ENCODE data around the gene IGF1R. TPM values are rescaled to one million over a fixed set of nuclear protein-coding genes. Genes with fewer than 3 reads are reported as not detected.

Gene IGF1R
- total and polyA plus RNA-seq, 2 donors (not counting 3 experiments of a cell fraction or from before 2014, with no cell fraction given): 16.1 to 59.1 TPM

- intact Hi-C loops (cut with micrococcal nuclease): no loop called here
- dilution Hi-C loops (cut with MboI; ENCODE audit: extremely low pct_ligation_motif_present, low sequenced_read_pairs): no loop called here
- DNase-seq (ENCODE audit: low read depth, low spot score) (no peak), FAIRE-seq (peak; percentile 12)
- ChIA-PET CTCF (interaction anchor here (1.0 kb wide), 1 partner anchor 44 kb away, joined by 3 read pairs; no protein-coding TSS in a partner anchor), POLR2A (no interaction called here)
- Histone ChIP-seq H3K27ac (ENCODE audit: insufficient read depth, low read depth, low read length) (no peak overlapping the region), H4K20me1 (replicated peaks; ENCODE audit: control insufficient read depth, extremely low read depth, insufficient read depth, low read length) (no peaks in the 10 kb centered on the region), H3K4me3 (replicated peaks in 1 of 3; ENCODE audit: insufficient read depth in 1 of 3, low read depth in 1 of 3, low read length in 3 of 3) (no peak overlapping the region), H3K9me3 (replicated peaks; ENCODE audit: control insufficient read depth, insufficient read depth, low read length) (no peaks in the 10 kb centered on the region), H3K36me3 (ENCODE audit: control insufficient read depth in 2 of 2, extremely low read depth in 1 of 2, insufficient read depth in 2 of 2, low read length in 2 of 2) (no peaks in the 10 kb centered on the region), H3K4me1 (ENCODE audit: control insufficient read depth, extremely low read depth, insufficient read depth, low read length) (peaks cover 14% of the 10 kb centered on the region), H3K4me2 (ENCODE audit: insufficient read depth, low read length) (no peak overlapping the region), H2AFZ (ENCODE audit: low read depth, low read length) (no peak overlapping the region), H3K9ac (replicated peaks; ENCODE audit: extremely low read depth, insufficient read depth, low read length) (no peak overlapping the region), H3K27me3 (ENCODE audit: control insufficient read depth in 2 of 2, insufficient read depth in 2 of 2, low read length in 2 of 2) (no peaks in the 10 kb centered on the region), H3K9me1 (replicated peaks; ENCODE audit: control insufficient read depth, extremely low read depth, insufficient read depth, low read length) (no peaks in the 10 kb centered on the region), H3K79me2 (ENCODE audit: control insufficient read depth, insufficient read depth, low read length) (peaks cover 32% of the 10 kb centered on the region)
- no TSS peak for BruUV-seq (replicated peaks)
- TF ChIP-seq GATA2 (IDR thresholded peaks at IDR 0.05; ENCODE audit: insufficient read depth, insufficient read length, low read depth, low read length): no peak
- no peak for TF ChIP-seq CTCF (IDR thresholded peaks at IDR 0.05; ENCODE audit: extremely low read depth in 1 of 2, insufficient read depth in 1 of 2, low read depth in 1 of 2, low read length in 2 of 2)
Observed at GRCh38 chr15:98735304-98735703, 87.0 kb downstream of the IGF1R start.

- Histone ChIP-seq H3K9me1 (replicated peaks; ENCODE audit: control insufficient read depth, extremely low read depth, insufficient read depth, low read length) (no peaks in the 10 kb centered on the region), H4K20me1 (replicated peaks; ENCODE audit: control insufficient read depth, extremely low read depth, insufficient read depth, low read length) (peaks cover 2% of the 10 kb centered on the region), H3K9ac (replicated peaks; ENCODE audit: extremely low read depth, insufficient read depth, low read length) (no peak overlapping the region), H3K27me3 (ENCODE audit: control insufficient read depth in 2 of 2, insufficient read depth in 2 of 2, low read length in 2 of 2) (no peaks in the 10 kb centered on the region), H3K4me1 (ENCODE audit: control insufficient read depth, extremely low read depth, insufficient read depth, low read length) (peaks cover 11% of the 10 kb centered on the region), H3K4me2 (ENCODE audit: insufficient read depth, low read length) (peak overlapping the region; percentile 13), H3K4me3 (replicated peaks in 1 of 3; ENCODE audit: insufficient read depth in 1 of 3, low read depth in 1 of 3, low read length in 3 of 3) (no peak overlapping the region), H3K36me3 (ENCODE audit: control insufficient read depth in 2 of 2, extremely low read depth in 1 of 2, insufficient read depth in 2 of 2, low read length in 2 of 2) (no peaks in the 10 kb centered on the region), H3K27ac (ENCODE audit: insufficient read depth, low read depth, low read length) (no peak overlapping the region), H3K9me3 (replicated peaks; ENCODE audit: control insufficient read depth, insufficient read depth, low read length) (no peaks in the 10 kb centered on the region), H3K79me2 (ENCODE audit: control insufficient read depth, insufficient read depth, low read length) (peaks cover 30% of the 10 kb centered on the region), H2AFZ (ENCODE audit: low read depth, low read length) (no peak overlapping the region)
- CTCF ChIA-PET: interaction anchor here (0.6 to 1.5 kb wide), 3 partner anchors 8 to 43 kb away, joined by 3 to 4 read pairs (median 3); no protein-coding TSS in a partner anchor
- DNase-seq (ENCODE audit: low read depth, low spot score): peak; percentile 31
- intact Hi-C loops (cut with micrococcal nuclease) (no loop called here), dilution Hi-C loops (cut with MboI; ENCODE audit: extremely low pct_ligation_motif_present, low sequenced_read_pairs) (no loop called here)
- POLR2A ChIA-PET: no interaction called here
- FAIRE-seq: peak; percentile 81
- TF ChIP-seq POLR2A (IDR thresholded peaks at IDR 0.05; ENCODE audit: low read depth, low read length): no peak
- TF ChIP-seq FOS (IDR thresholded peaks at IDR 0.05; ENCODE audit: borderline replicate concordance, insufficient read depth, low read length): no peak
- TF ChIP-seq MAX (IDR thresholded peaks at IDR 0.05; ENCODE audit: insufficient read depth, insufficient read length): no peak
- no peak for TF ChIP-seq CTCF (IDR thresholded peaks at IDR 0.05; ENCODE audit: extremely low read depth in 1 of 2, insufficient read depth in 1 of 2, low read depth in 1 of 2, low read length in 2 of 2)
- TF ChIP-seq EZH2 (IDR thresholded peaks at IDR 0.05; ENCODE audit: borderline replicate concordance, low read depth, low read length, severe bottlenecking): no peak
- TF ChIP-seq GATA2 (IDR thresholded peaks at IDR 0.05; ENCODE audit: insufficient read depth, insufficient read length, low read depth, low read length): no peak
- TF ChIP-seq MYC (IDR thresholded peaks at IDR 0.05; ENCODE audit: low read depth, low read length): no peak
- no peak for TF ChIP-seq JUN (IDR thresholded peaks at IDR 0.05; ENCODE audit: borderline replicate concordance, insufficient read depth, insufficient read length, low read depth)
- no peak for TF ChIP-seq POLR2AphosphoS5 (IDR thresholded peaks at IDR 0.05; ENCODE audit: insufficient read depth, low read depth, low read length)
- BruUV-seq (replicated peaks): no TSS peak
Observed at GRCh38 chr15:98735895-98736617, 87.7 kb downstream of the IGF1R start.
